ENCODE data around the gene FECH.

- TF ChIP-seq CTCF (IDR thresholded peaks at IDR 0.05) (no peak), POLR2A (IDR thresholded peaks at IDR 0.05) (no peak)
Observed at GRCh38 chr18:57570162-57570561, 16.3 kb downstream of the FECH start.
